HepG2 (cell line): Measurements from ENCODE around the gene FBXL7. TPM values are rescaled to one million over a fixed set of nuclear protein-coding genes. Genes with fewer than 3 reads are reported as not detected.

Source experiments
- ATAC-seq: fragments of 200-7000 bp; cut with Tn5 transposase; 3 replicates; pipeline ENCODE4 v1.9.1; 2020; ENCODE audit warnings: mild to moderate bottlenecking, moderate library complexity
- BruUV-seq: library from RNA; stranded (reverse); fragments of 400-500 nt; replicated peaks from 2 replicates; lab custom pipeline; 2021; lab: Mats Ljungman, UMichigan
- CTCF ChIA-PET: fragments of 300-600 bp; formaldehyde crosslinking; extraction: SDS; loops from one replicate; lab custom pipeline; 2021; ENCODE audit warnings: low total read pairs, inconsistent platforms, low intra/inter-chr PET ratio; lab: Yijun Ruan, JAX
- POLR2A ChIA-PET: fragments of 350-600 bp; sonication (Branson Sonifier 250); formaldehyde crosslinking; loops from one replicate; lab custom pipeline; 2020; ENCODE audit warnings: antibody characterized with exemption, inconsistent platforms; lab: Yijun Ruan, JAX
- DNase-seq: peaks from one replicate; pipeline ENCODE4 v3.0.0-alpha.2; 2015; ENCODE audit warnings: low spot score
- FAIRE-seq: peaks from 3 replicates; lab custom pipeline; 2011; peaks lifted over from hg19 to GRCh38; lab: Jason Lieb, UNC
- H2AFZ ChIP-seq: one replicate; pipeline ENCODE4 v1.6.1; 2011; ENCODE audit warnings: low read length, inconsistent platforms
- H3K27ac ChIP-seq: fragments of 300-600 bp; 3 replicates; pipeline ENCODE4 v1.8.0; 2011; ENCODE audit warnings: mixed run types, mild to moderate bottlenecking, mixed read lengths, low read length, inconsistent platforms; ENCODE audit not compliant: insufficient read depth; ENCODE audit errors: extremely low read length
- H3K27me3 ChIP-seq, 2 experiments: fragments of 200-600 bp in 1 of 2; 2 replicates in 1 of 2; 3 replicates in 1 of 2; pipeline versions ENCODE4 v1.6.0 to v1.8.0; 2011; ENCODE audit warnings: low read length in 2 of 2, mild to moderate bottlenecking in 2 of 2, moderate library complexity in 2 of 2, inconsistent platforms in 1 of 2; ENCODE audit not compliant: insufficient read depth in 2 of 2, control insufficient read depth in 1 of 2
- H3K36me3 ChIP-seq, 2 experiments: fragments of 200-600 bp in 1 of 2; replicated peaks in 1 of 2; 2 replicates in 1 of 2; 3 replicates in 1 of 2; pipeline versions ENCODE4 v1.5.1 to v1.8.0; 2011; ENCODE audit warnings: low read length in 2 of 2, inconsistent platforms in 1 of 2; ENCODE audit not compliant: insufficient read depth in 2 of 2, control insufficient read depth in 1 of 2
- H3K4me1 ChIP-seq: 2 replicates; pipeline ENCODE4 v1.5.1; 2012; ENCODE audit warnings: low read length, inconsistent platforms; ENCODE audit not compliant: insufficient read depth
- H3K4me2 ChIP-seq: 2 replicates; pipeline ENCODE4 v1.6.0; 2011; ENCODE audit warnings: low read depth, low read length, inconsistent platforms
- H3K4me3 ChIP-seq, 3 experiments: fragments of 200-600 bp in 1 of 3; sonication (generic), shearing (Covaris generic) in 1 of 3; replicated peaks in 1 of 3; 2 replicates each; pipeline ENCODE4 v1.5.1; 2011 to 2016; ENCODE audit warnings: low read length in 3 of 3, inconsistent platforms in 2 of 3, low read depth in 2 of 3, mild to moderate bottlenecking in 2 of 3, control low read depth in 1 of 3, mixed read lengths in 1 of 3; ENCODE audit not compliant: insufficient read depth in 1 of 3
- H3K79me2 ChIP-seq: one replicate; pipeline ENCODE4 v1.6.1; 2011; ENCODE audit warnings: low read length, inconsistent platforms; ENCODE audit not compliant: insufficient read depth
- H3K9ac ChIP-seq: 2 replicates; pipeline ENCODE4 v1.6.0; 2011; ENCODE audit warnings: mild to moderate bottlenecking, low read depth, low read length, inconsistent platforms; ENCODE audit not compliant: insufficient read depth
- H3K9me3 ChIP-seq: 2 replicates; pipeline ENCODE4 v1.5.1; 2012; ENCODE audit warnings: mild to moderate bottlenecking, low read length
- H4K20me1 ChIP-seq: 2 replicates; pipeline ENCODE4 v1.6.0; 2011; ENCODE audit warnings: inconsistent platforms, mild to moderate bottlenecking, low read length, moderate library complexity; ENCODE audit not compliant: insufficient read depth
- AHDC1 ChIP-seq: sonication (generic); formaldehyde crosslinking; IDR thresholded peaks from 2 replicates; pipeline ENCODE4 v1.5.1; 2020; ENCODE audit warnings: mild to moderate bottlenecking, missing genetic modification reagents, borderline replicate concordance
- AKAP8 ChIP-seq: sonication (generic); formaldehyde crosslinking; IDR thresholded peaks from 2 replicates; pipeline ENCODE4 v1.5.1; 2020; ENCODE audit warnings: mild to moderate bottlenecking, missing genetic modification reagents
- ATF6 ChIP-seq: sonication (generic); formaldehyde crosslinking; conservative IDR thresholded peaks from 2 replicates; pipeline ENCODE4 v1.4.0; 2020; ENCODE audit warnings: missing genetic modification reagents
- BHLHE40 ChIP-seq: IDR thresholded peaks from 2 replicates; pipeline ENCODE4 v1.6.1; 2011; ENCODE audit warnings: low read length, improper control_type of control experiment
- MLLT10 ChIP-seq: sonication (generic); formaldehyde crosslinking; IDR thresholded peaks from 2 replicates; pipeline ENCODE4 v1.4.0; 2020; ENCODE audit warnings: missing genetic modification reagents
- MLXIP ChIP-seq: sonication (generic); formaldehyde crosslinking; IDR thresholded peaks from 2 replicates; pipeline ENCODE4 v1.9.0; 2021; ENCODE audit warnings: missing genetic modification reagents, borderline replicate concordance
- NCOA2 ChIP-seq: sonication (generic); formaldehyde crosslinking; IDR thresholded peaks from 2 replicates; pipeline ENCODE4 v1.8.0; 2022; ENCODE audit warnings: inconsistent platforms
- NFATC3 ChIP-seq: sonication (generic); formaldehyde crosslinking; IDR thresholded peaks from 2 replicates; pipeline ENCODE4 v1.5.1; 2020; ENCODE audit warnings: mild to moderate bottlenecking, missing genetic modification reagents
- SSRP1 ChIP-seq: IDR thresholded peaks from 2 replicates; pipeline ENCODE4 v1.6.1; 2016; ENCODE audit warnings: control low read depth
- SUZ12 ChIP-seq: fragments of 150-350 bp; IDR thresholded peaks from 2 replicates; pipeline ENCODE4 v1.6.1; 2014; ENCODE audit warnings: low read depth, low read length
- TFAP4 ChIP-seq: sonication (generic); IDR thresholded peaks from 2 replicates; pipeline ENCODE4 v1.6.1; 2016; ENCODE audit warnings: low read depth, borderline replicate concordance
- ZNF331 ChIP-seq: sonication (generic); formaldehyde crosslinking; IDR thresholded peaks from 2 replicates; pipeline ENCODE4 v1.4.0; 2020; ENCODE audit warnings: missing genetic modification reagents
- ZNF343 ChIP-seq: sonication (generic); formaldehyde crosslinking; IDR thresholded peaks from 2 replicates; pipeline ENCODE4 v1.4.0; 2020; ENCODE audit warnings: mild to moderate bottlenecking, missing genetic modification reagents
- ZNF724P ChIP-seq: sonication (generic); formaldehyde crosslinking; IDR thresholded peaks from 2 replicates; pipeline ENCODE4 v1.8.0; 2022; ENCODE audit warnings: missing genetic modification reagents, borderline replicate concordance
- WGBS: methylation state at CpG from one replicate; pipeline ENCODE4 v1.1.6; 2017; ENCODE audit warnings: low lambda C conversion rate; 5-methylcytosine and 5-hydroxymethylcytosine counted together
- in situ Hi-C: cut with HindIII; loops from 2 replicates; pipeline ENCODE4 v1.10.0; 2017; ENCODE audit warnings: low pct_unique_long_range_greater_than_20kb; ENCODE audit not compliant: extremely low pct_ligation_motif_present
- intact Hi-C: fragments of 100-400 bp; cut with micrococcal nuclease; formaldehyde crosslinking; loops from one replicate; pipeline ENCODE4 v1.10.0; 2022; ENCODE audit not compliant: unreplicated experiment
- polyA plus RNA-seq, 8 experiments: library from polyadenylated mRNA; depleted of rRNA in 3 of 8; stranded (reverse) in 7 of 8; unstranded in 1 of 8; fragments of >200 nt; fragmentation: Illumina TruSeq in 4 of 8; extraction: Trizol in 4 of 8; gene quantifications; 2 replicates each; pipeline versions ENCODE4 v1.2.1 to v1.2.3, GENCODE V29; 2011 to 2016; ENCODE audit warnings: low read depth in 4 of 8, missing spikeins in 1 of 8, mixed read lengths in 1 of 8; ENCODE audit not compliant: insufficient read depth in 1 of 8
- total RNA-seq, 5 experiments: library from RNA; depleted of rRNA; stranded (reverse); fragments of >200 nt; fragmentation: Illumina TruSeq; extraction: Trizol; gene quantifications; 2 replicates each; pipeline ENCODE4 v1.2.3, GENCODE V29; 2016; ENCODE audit warnings: low read depth in 1 of 5

Gene FBXL7
- total and polyA plus RNA-seq, 2 of the 13 experiments (the other 11 are each of a cell fraction or from before 2014, with no cell fraction given) = 0.07 TPM; not detected in 1

- no peak for TF ChIP-seq AHDC1
Observed at GRCh38 chr5:15914638-15915037, 414.7 kb downstream of the FBXL7 start (continued).

- DNase-seq = no peak
- Histone ChIP-seq H3K9ac (no peak overlapping the region), H3K79me2 (no peaks in the 10 kb centered on the region), H3K4me3 (no peak overlapping the region), H3K4me1 (no peaks in the 10 kb centered on the region), H3K27me3 (no peaks in the 10 kb centered on the region), H2AFZ (no peak overlapping the region), H3K9me3 (no peaks in the 10 kb centered on the region), H4K20me1 (no peaks in the 10 kb centered on the region), H3K36me3 (no peaks in the 10 kb centered on the region), H3K27ac (no peak overlapping the region), H3K4me2 (no peak overlapping the region)
- POLR2A ChIA-PET = no interaction called here
- 0% methylated on average over 3 of the region's 3 CpGs for WGBS
- CTCF ChIA-PET = no interaction called here
- intact Hi-C loops (no loop called here), in situ Hi-C loops (no loop called here)
- ATAC-seq = no peak
- no TSS peak for BruUV-seq
- no peak for FAIRE-seq
- TF ChIP-seq TFAP4 = no peak
- no peak for TF ChIP-seq ZNF724P (CRISPR knock-in tag)
- no peak for TF ChIP-seq ATF6
- no peak for TF ChIP-seq BHLHE40
- no peak for TF ChIP-seq SSRP1 (CRISPR knock-in tag)
- TF ChIP-seq MLLT10 (CRISPR knock-in tag) = no peak
- TF ChIP-seq NCOA2 (CRISPR knock-in tag) = no peak
- no peak for TF ChIP-seq MLXIP
- no peak for TF ChIP-seq NFATC3 (CRISPR knock-in tag)
- no peak for TF ChIP-seq ZNF343
- no peak for TF ChIP-seq SUZ12
- TF ChIP-seq ZNF331 = no peak
- no peak for TF ChIP-seq AKAP8 (CRISPR knock-in tag)
Observed at GRCh38 chr5:15926586-15926985, 426.6 kb downstream of the FBXL7 start.
